GM18951 (cell line): ENCODE measurements around the gene ACTRT2.

Source experiments
- POLR2A ChIP-seq: IDR thresholded peaks from 4 replicates; pipeline ENCODE4 v1.6.1; 2011; ENCODE audit warnings: mild to moderate bottlenecking; ENCODE audit not compliant: insufficient read length, insufficient read depth; ENCODE audit errors: extremely low read depth
- in situ Hi-C: fragments of 300-500 bp; cut with MboI; formaldehyde crosslinking; loops from one replicate; pipeline ENCODE4 v1.12.0; 2022; ENCODE audit warnings: low sequenced_read_pairs, mixed read lengths, inconsistent platforms; ENCODE audit not compliant: unreplicated experiment

ACTRT2 gene

DNA sequence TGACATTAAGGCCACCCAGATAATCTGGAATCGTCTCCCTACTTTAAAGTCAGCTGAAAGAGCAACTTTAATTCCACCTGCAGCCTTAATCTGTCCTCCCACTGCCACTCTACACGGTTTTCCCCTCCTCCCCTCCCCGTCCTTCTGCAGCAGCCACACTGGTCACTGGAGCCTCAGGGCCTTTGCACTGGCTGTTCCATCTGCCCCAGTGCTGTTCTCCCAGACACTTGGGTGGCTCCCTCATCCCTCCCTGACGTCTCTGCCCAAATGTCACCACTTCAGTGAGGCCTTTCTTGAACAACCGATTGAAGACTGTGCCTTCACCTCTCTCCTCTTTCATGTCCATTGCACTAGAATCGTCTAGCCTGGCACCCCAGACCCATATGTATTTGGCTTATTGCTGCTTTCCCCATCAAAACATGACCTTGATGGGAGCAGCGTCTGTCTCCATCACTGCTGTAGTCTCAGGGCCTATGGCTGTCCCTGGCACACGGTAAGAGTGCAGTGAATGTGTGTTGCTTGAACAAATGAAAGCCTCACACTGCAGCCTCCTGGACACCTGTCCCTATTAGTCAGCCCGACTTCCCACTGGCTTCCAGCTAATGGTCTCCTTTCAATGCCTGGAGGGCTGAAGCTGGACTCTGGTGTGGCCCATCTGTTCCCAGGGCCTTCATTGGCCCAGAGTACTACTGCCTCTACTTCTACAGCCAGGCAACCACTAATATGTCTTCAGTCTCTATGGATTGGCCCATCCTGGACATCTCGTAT lies 37.2 kb downstream of the ACTRT2 start:
- TF ChIP-seq POLR2A, result no peak
- in situ Hi-C loops, result no loop called here

DNA sequence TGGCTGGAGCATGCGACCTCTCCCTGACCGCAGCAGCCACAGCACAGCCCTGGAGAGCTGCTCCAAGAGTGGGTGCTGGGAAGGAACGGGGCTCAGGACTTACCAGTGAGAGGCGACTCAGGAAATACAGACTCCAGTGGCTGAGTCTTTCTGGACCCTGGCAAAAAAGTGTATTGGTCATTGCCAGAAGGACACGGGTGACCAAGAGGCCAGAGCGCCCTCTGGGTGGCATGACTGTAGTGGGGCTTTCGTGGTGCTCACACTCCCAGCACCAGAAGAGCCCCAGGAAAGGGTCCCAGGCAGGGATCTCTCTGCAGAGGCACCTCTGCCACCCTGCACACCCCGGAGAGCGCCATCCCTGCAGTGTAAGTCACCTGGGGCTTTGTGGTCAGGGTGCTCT lies 38.9 kb downstream of the ACTRT2 start:
- TF ChIP-seq POLR2A, result no peak
- in situ Hi-C loops, result no loop called here

- TF ChIP-seq POLR2A, result no peak
- in situ Hi-C loops, result no loop called here
These were observed 39.6 kb downstream of the ACTRT2 start for GRCh38 chr1:3060601-3061551.

- in situ Hi-C loops, result no loop called here
- no peak for TF ChIP-seq POLR2A
These were observed 40.3 kb downstream of the ACTRT2 start for GRCh38 chr1:3061566-3061965.

- TF ChIP-seq POLR2A, result no peak
- in situ Hi-C loops, result no loop called here
These were observed 40.8 kb downstream of the ACTRT2 start for GRCh38 chr1:3061981-3062615.

DNA sequence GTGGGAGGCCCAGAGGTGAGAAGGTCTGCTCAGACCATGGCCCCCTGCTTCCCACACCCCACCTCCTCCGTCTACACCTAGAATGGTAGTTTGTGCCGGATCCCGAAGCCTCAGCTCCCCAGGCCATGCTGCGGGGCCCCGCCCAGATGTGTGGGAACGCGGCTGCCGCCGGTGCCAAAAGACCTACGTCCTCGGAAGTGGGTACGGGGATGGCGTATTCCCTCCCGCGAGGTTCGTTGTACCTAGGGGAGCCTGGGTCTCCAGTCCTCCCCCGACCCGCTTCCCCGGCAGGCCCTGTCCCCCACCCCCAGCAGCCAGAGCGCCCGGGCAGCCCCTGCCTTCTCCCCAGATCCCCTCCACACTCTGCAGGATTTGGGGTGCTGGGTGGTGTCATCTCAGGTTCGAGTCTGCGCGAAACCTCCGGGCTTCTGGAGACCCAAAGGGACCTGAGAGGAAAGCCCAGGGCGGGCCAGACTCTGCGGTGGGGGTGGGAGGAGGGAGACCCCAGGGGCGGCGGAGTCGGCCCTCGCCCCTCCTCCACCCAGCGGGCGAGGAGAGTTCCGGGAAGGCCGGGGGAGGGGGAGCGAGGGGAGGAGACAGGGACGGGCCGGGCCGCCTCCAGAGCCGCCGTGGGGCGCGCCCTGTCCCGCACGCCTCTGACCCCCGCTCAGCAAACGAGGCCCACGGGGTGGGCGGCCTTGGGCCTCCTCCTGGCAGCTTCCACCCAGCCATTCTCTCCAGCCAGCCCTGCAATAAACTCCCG lies 41.5 kb downstream of the ACTRT2 start:
- no peak for TF ChIP-seq POLR2A
- in situ Hi-C loops, result no loop called here

GRCh38 chr1:3063379-3064295 lies 42.4 kb downstream of the ACTRT2 start:
- TF ChIP-seq POLR2A, result no peak
- in situ Hi-C loops, result no loop called here

DNA sequence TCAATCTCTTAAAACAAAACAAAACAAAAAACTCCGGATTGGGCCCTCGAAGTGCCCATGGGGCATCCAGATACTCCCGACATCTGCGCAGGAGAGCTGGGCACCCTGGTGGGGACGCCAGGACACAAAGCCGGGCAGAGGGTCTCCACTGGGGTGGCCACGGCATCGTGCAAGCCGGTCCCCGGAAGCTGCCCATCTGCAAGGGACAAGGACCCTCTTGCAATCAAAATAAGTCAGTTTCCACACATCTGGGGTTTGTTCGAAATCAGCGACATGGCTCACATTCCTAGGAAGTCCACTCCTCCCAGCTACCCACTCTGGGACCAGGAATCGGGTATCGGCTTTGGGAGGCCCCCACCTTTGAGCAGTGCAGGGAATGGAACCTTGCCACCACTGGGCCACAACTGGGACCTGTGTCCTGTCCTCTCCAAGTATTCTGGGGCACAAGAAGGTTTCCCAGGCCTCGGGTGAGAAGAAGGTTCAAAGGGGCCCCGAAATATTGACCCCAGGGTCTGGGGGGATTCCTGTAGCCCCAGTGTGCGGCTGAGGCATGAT lies 43.1 kb downstream of the ACTRT2 start:
- in situ Hi-C loops, result no loop called here

GRCh38 chr1:3064901-3065300 lies 43.6 kb downstream of the ACTRT2 start:
- in situ Hi-C loops, result no loop called here

More for the DNA sequence above, 43.1 kb downstream of the ACTRT2 start:
- no peak for TF ChIP-seq POLR2A

DNA sequence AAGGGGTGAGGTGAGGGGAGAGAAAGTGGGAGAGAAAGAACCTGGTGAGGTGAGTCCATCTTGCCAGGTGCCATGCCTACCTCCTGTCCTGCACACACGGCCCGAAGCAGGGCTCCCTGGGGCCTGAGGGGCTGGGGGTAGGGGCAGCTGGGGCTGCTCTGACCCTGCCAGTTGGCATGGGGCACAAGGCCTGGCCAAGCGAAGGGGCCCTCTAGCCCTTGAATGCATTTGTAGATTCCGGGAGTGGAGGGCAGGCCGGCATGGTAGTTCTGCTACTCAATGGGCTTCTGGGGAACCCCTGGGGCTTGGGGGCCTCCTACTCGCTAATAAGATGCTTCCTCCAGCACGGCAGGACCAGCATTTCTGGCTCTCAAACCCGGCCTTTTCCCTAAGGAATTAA lies 44.1 kb downstream of the ACTRT2 start:
- in situ Hi-C loops, result no loop called here
- no peak for TF ChIP-seq POLR2A

More at GRCh38 chr1:3064901-3065300, 43.6 kb downstream of the ACTRT2 start:
- TF ChIP-seq POLR2A, result no peak

DNA sequence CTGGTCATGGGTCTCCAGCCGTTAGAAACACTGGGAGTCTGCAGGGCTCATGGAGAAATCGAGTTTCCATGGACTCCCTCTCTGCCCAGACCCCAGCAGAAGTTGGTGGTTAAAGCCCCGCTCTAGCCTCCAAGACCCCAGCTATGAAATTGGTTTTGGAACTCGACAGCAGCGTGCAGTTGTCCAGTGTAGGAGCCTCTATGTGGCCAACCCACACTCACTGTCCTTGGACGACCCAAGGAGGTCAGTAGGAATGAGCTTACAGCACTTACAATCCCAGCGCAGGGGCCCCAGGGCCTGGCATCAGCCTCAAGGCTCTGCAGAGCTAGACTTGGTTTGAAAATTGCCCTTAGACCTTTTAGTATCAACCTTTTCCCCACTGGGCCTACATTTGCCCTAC lies 44.5 kb downstream of the ACTRT2 start:
- no peak for TF ChIP-seq POLR2A
- in situ Hi-C loops, result no loop called here
